Karpas-422 (cell line): ENCODE results near the gene NFIA. TPM values are rescaled to one million over a fixed set of nuclear protein-coding genes. Genes with fewer than 3 reads are reported as not detected.

Experiments used
- DNase-seq: peaks from one replicate; pipeline ENCODE4 v3.0.0-alpha.2; 2015
- H2AFZ ChIP-seq: fragments of 200-600 bp; sonication (generic); 2 replicates; pipeline ENCODE4 v1.6.1; 2014; ENCODE audit warnings: antibody characterized with exemption, low read length, mixed read lengths
- H3K27ac ChIP-seq: fragments of 200-600 bp; sonication (generic); 2 replicates; pipeline ENCODE4 v1.5.1; 2014; ENCODE audit warnings: mild to moderate bottlenecking, low read length, moderate library complexity
- H3K27me3 ChIP-seq: fragments of 200-600 bp; sonication (generic); 2 replicates; pipeline ENCODE4 v1.6.1; 2014; ENCODE audit warnings: low read length, mixed read lengths
- H3K36me3 ChIP-seq: fragments of 200-600 bp; sonication (generic); 2 replicates; pipeline ENCODE4 v1.6.1; 2014; ENCODE audit warnings: low read length, mixed read lengths; ENCODE audit not compliant: insufficient read depth
- H3K4me1 ChIP-seq: fragments of 200-600 bp; sonication (generic); 2 replicates; pipeline ENCODE4 v1.6.1; 2014; ENCODE audit warnings: mild to moderate bottlenecking, low read length, mixed read lengths
- H3K4me2 ChIP-seq: fragments of 200-600 bp; sonication (generic); 2 replicates; pipeline ENCODE4 v1.6.1; 2014; ENCODE audit warnings: low read length, low read depth, mild to moderate bottlenecking; ENCODE audit not compliant: poor library complexity, severe bottlenecking
- H3K4me3 ChIP-seq: fragments of 200-600 bp; sonication (generic); 2 replicates; pipeline ENCODE4 v1.5.1; 2014; ENCODE audit warnings: mild to moderate bottlenecking, antibody characterized with exemption, low read length, mixed read lengths
- H3K79me2 ChIP-seq: fragments of 200-600 bp; sonication (generic); 2 replicates; pipeline ENCODE4 v1.6.1; 2014; ENCODE audit warnings: mild to moderate bottlenecking, low read length, mixed read lengths
- H3K9ac ChIP-seq: fragments of 200-600 bp; sonication (generic); 2 replicates; pipeline ENCODE4 v1.6.0; 2014; ENCODE audit warnings: low read length
- H3K9me2 ChIP-seq: fragments of 200-600 bp; sonication (generic), shearing (Covaris generic); replicated peaks from 2 replicates; pipeline ENCODE4 v1.6.0; 2014; ENCODE audit warnings: mild to moderate bottlenecking, low read length, moderate library complexity; ENCODE audit not compliant: insufficient read depth
- H3K9me3 ChIP-seq: fragments of 300-700, 200-600 bp; sonication (generic); 2 replicates; pipeline ENCODE4 v1.6.1; 2014; ENCODE audit warnings: low read length, mixed read lengths
- H4K20me1 ChIP-seq: fragments of 200-600 bp; sonication (generic); 2 replicates; pipeline ENCODE4 v1.6.1; 2014; ENCODE audit warnings: mild to moderate bottlenecking, antibody characterized with exemption, low read length, low read depth; ENCODE audit not compliant: insufficient read depth
- total RNA-seq: library from RNA; depleted of rRNA; stranded (reverse); fragments of >200 nt; shearing (Covaris generic); gene quantifications from 2 replicates; pipeline ENCODE4 v1.2.3, GENCODE V29; 2014; ENCODE audit warnings: low replicate concordance

Gene NFIA
- total RNA-seq, 1 experiment from 2014 or later, result 38.3 TPM

GRCh38 chr1:61370913-61371279, 288.5 kb downstream of the NFIA start:
- no peaks in the 10 kb centered on the region for H3K27me3 ChIP-seq
- H3K4me3 ChIP-seq, result no peak overlapping the region
- no peak overlapping the region for H3K27ac ChIP-seq
- no peak overlapping the region for H3K9ac ChIP-seq
- DNase-seq, result no peak
- H3K36me3 ChIP-seq, result 0 out of 2 replicates have a peak, but pooled peaks cover 3% of the 10 kb centered on the region
- H3K79me2 ChIP-seq, result no peaks in the 10 kb centered on the region
- H2AFZ ChIP-seq, result no peak overlapping the region
- H4K20me1 ChIP-seq, result no peaks in the 10 kb centered on the region
- H3K9me2 ChIP-seq, result no peaks in the 10 kb centered on the region
- H3K9me3 ChIP-seq, result no peaks in the 10 kb centered on the region
- H3K4me2 ChIP-seq, result no peak overlapping the region
- H3K4me1 ChIP-seq, result no peaks in the 10 kb centered on the region

- no peak overlapping the region for H3K9ac ChIP-seq
- no peaks in the 10 kb centered on the region for H3K9me3 ChIP-seq
- H3K36me3 ChIP-seq, result 0 out of 2 replicates have a peak, but pooled peaks cover 3% of the 10 kb centered on the region
- no peaks in the 10 kb centered on the region for H3K79me2 ChIP-seq
- no peak overlapping the region for H2AFZ ChIP-seq
- H3K27me3 ChIP-seq, result no peaks in the 10 kb centered on the region
- no peak overlapping the region for H3K27ac ChIP-seq
- DNase-seq, result no peak
- H3K4me2 ChIP-seq, result no peak overlapping the region
- no peaks in the 10 kb centered on the region for H3K4me1 ChIP-seq
- no peaks in the 10 kb centered on the region for H4K20me1 ChIP-seq
- no peak overlapping the region for H3K4me3 ChIP-seq
- no peaks in the 10 kb centered on the region for H3K9me2 ChIP-seq
Observed at GRCh38 chr1:61372944-61373343, 290.6 kb downstream of the NFIA start.

GRCh38 chr1:61374156-61374555, 291.8 kb downstream of the NFIA start:
- Histone ChIP-seq H3K9me2 (no peaks in the 10 kb centered on the region), H3K9ac (no peak overlapping the region), H3K4me2 (no peak overlapping the region), H3K36me3 (0 out of 2 replicates have a peak, but pooled peaks cover 3% of the 10 kb centered on the region), H3K79me2 (no peaks in the 10 kb centered on the region), H3K4me1 (no peaks in the 10 kb centered on the region), H3K27ac (no peak overlapping the region), H3K4me3 (no peak overlapping the region), H2AFZ (no peak overlapping the region), H3K9me3 (no peaks in the 10 kb centered on the region), H4K20me1 (no peaks in the 10 kb centered on the region), H3K27me3 (no peaks in the 10 kb centered on the region)
- no peak for DNase-seq

- Histone ChIP-seq H3K4me3 (no peak overlapping the region), H3K36me3 (no peaks in the 10 kb centered on the region), H3K4me2 (no peak overlapping the region), H3K79me2 (no peaks in the 10 kb centered on the region), H3K9ac (no peak overlapping the region), H3K27me3 (no peaks in the 10 kb centered on the region), H3K27ac (no peak overlapping the region), H3K9me3 (no peaks in the 10 kb centered on the region), H3K4me1 (peaks cover 5% of the 10 kb centered on the region), H3K9me2 (no peaks in the 10 kb centered on the region), H4K20me1 (no peaks in the 10 kb centered on the region), H2AFZ (no peak overlapping the region)
- DNase-seq, result no peak
Observed at GRCh38 chr1:61375082-61375880, 292.9 kb downstream of the NFIA start.

- H3K4me3 ChIP-seq, result no peak overlapping the region
- H4K20me1 ChIP-seq, result no peaks in the 10 kb centered on the region
- no peaks in the 10 kb centered on the region for H3K9me2 ChIP-seq
- H3K36me3 ChIP-seq, result no peaks in the 10 kb centered on the region
- H3K79me2 ChIP-seq, result no peaks in the 10 kb centered on the region
- H3K27ac ChIP-seq, result no peak overlapping the region
- no peaks in the 10 kb centered on the region for H3K27me3 ChIP-seq
- H3K4me2 ChIP-seq, result no peak overlapping the region
- H3K9me3 ChIP-seq, result no peaks in the 10 kb centered on the region
- H3K9ac ChIP-seq, result no peak overlapping the region
- H3K4me1 ChIP-seq, result peaks cover 6% of the 10 kb centered on the region
- H2AFZ ChIP-seq, result no peak overlapping the region
- no peak for DNase-seq
Observed at GRCh38 chr1:61376151-61376550, 293.8 kb downstream of the NFIA start.

- Histone ChIP-seq H3K9me3 (no peaks in the 10 kb centered on the region), H3K4me2 (no peak overlapping the region), H4K20me1 (no peaks in the 10 kb centered on the region), H3K9ac (no peak overlapping the region), H3K27me3 (no peaks in the 10 kb centered on the region), H3K9me2 (no peaks in the 10 kb centered on the region), H2AFZ (no peak overlapping the region), H3K36me3 (no peaks in the 10 kb centered on the region), H3K4me1 (peaks cover 6% of the 10 kb centered on the region), H3K4me3 (no peak overlapping the region), H3K79me2 (no peaks in the 10 kb centered on the region), H3K27ac (no peak overlapping the region)
- no peak for DNase-seq
Observed at GRCh38 chr1:61377242-61377958, 295.0 kb downstream of the NFIA start.

GRCh38 chr1:61378494-61379180, 296.3 kb downstream of the NFIA start:
- no peak overlapping the region for H3K27ac ChIP-seq
- H3K27me3 ChIP-seq, result no peaks in the 10 kb centered on the region
- no peak overlapping the region for H3K9ac ChIP-seq
- no peaks in the 10 kb centered on the region for H3K9me3 ChIP-seq
- DNase-seq, result no peak
- H2AFZ ChIP-seq, result no peak overlapping the region
- H3K4me1 ChIP-seq, result peaks cover 6% of the 10 kb centered on the region
- no peaks in the 10 kb centered on the region for H3K36me3 ChIP-seq
- no peaks in the 10 kb centered on the region for H3K79me2 ChIP-seq
- H3K9me2 ChIP-seq, result no peaks in the 10 kb centered on the region
- H3K4me2 ChIP-seq, result no peak overlapping the region
- H3K4me3 ChIP-seq, result no peak overlapping the region
- no peaks in the 10 kb centered on the region for H4K20me1 ChIP-seq

- no peaks in the 10 kb centered on the region for H3K9me2 ChIP-seq
- no peak overlapping the region for H2AFZ ChIP-seq
- H4K20me1 ChIP-seq, result no peaks in the 10 kb centered on the region
- no peak overlapping the region for H3K9ac ChIP-seq
- no peak overlapping the region for H3K4me3 ChIP-seq
- H3K27me3 ChIP-seq, result no peaks in the 10 kb centered on the region
- no peaks in the 10 kb centered on the region for H3K79me2 ChIP-seq
- H3K36me3 ChIP-seq, result no peaks in the 10 kb centered on the region
- no peak overlapping the region for H3K4me2 ChIP-seq
- no peak for DNase-seq
- H3K4me1 ChIP-seq, result peaks cover 6% of the 10 kb centered on the region
- H3K27ac ChIP-seq, result no peak overlapping the region
- H3K9me3 ChIP-seq, result no peaks in the 10 kb centered on the region
Observed at GRCh38 chr1:61379693-61380092, 297.3 kb downstream of the NFIA start.
